GM12878 (cell line): ENCODE results near the gene UBAP1. TPM values are rescaled to one million over a fixed set of nuclear protein-coding genes. Genes with fewer than 3 reads are reported as not detected.

Experiments
- ATAC-seq: fragments of 200-7000 bp; cut with Tn5 transposase; 3 replicates; pipeline ENCODE4 v1.9.1; 2020; ENCODE audit warnings: mild to moderate bottlenecking, moderate library complexity
- BruUV-seq: library from RNA; stranded (reverse); fragments of 400-500 nt; replicated peaks from 2 replicates; lab custom pipeline; 2021; lab: Mats Ljungman, UMichigan
- CTCF ChIA-PET: fragments of 300-600 bp; sonication (Branson Sonifier 250); formaldehyde crosslinking; extraction: SDS; loops from one replicate; lab custom pipeline; 2021; ENCODE audit warnings: inconsistent platforms; lab: Yijun Ruan, JAX
- POLR2A ChIA-PET: fragments of 350-600 bp; formaldehyde crosslinking; extraction: SDS; loops from one replicate; lab custom pipeline; 2021; ENCODE audit warnings: inconsistent platforms; lab: Charles Lee
- RAD21 ChIA-PET: fragments of 300-600 bp; sonication (Branson Sonifier 250); formaldehyde crosslinking; loops from one replicate; lab custom pipeline; 2023; ENCODE audit warnings: antibody characterized with exemption; ENCODE audit not compliant: unreplicated experiment; lab: Charles Lee
- SMC1A ChIA-PET: fragments of 300-600 bp; sonication (Branson Sonifier 250); formaldehyde crosslinking; loops from one replicate; lab custom pipeline; 2023; ENCODE audit not compliant: unreplicated experiment, uncharacterized antibody; lab: Charles Lee
- DNase-seq: peaks from one replicate; pipeline ENCODE4 v3.0.0-alpha.2; 2011; ENCODE audit warnings: low read depth, low spot score
- FAIRE-seq: peaks from 3 replicates; lab custom pipeline; 2011; peaks lifted over from hg19 to GRCh38; lab: Jason Lieb, UNC
- H2AFZ ChIP-seq: 2 replicates; pipeline ENCODE4 v1.6.0; 2011; ENCODE audit warnings: low read depth, low read length, control low read depth; ENCODE audit not compliant: control insufficient read depth
- H3K27ac ChIP-seq: 2 replicates; pipeline ENCODE4 v1.5.1; 2011; ENCODE audit warnings: control low read depth; ENCODE audit not compliant: control insufficient read depth, insufficient read depth
- H3K27me3 ChIP-seq, 2 experiments: replicated peaks in 1 of 2; 2 replicates each; pipeline versions ENCODE4 v1.6.0 to v1.6.1; 2011; ENCODE audit warnings: low read length in 1 of 2; ENCODE audit not compliant: control insufficient read depth in 2 of 2, insufficient read depth in 2 of 2
- H3K36me3 ChIP-seq, 2 experiments: 2 replicates each; pipeline ENCODE4 v1.5.1; 2011; ENCODE audit warnings: low read length in 1 of 2; ENCODE audit not compliant: control insufficient read depth in 2 of 2, insufficient read depth in 2 of 2
- H3K4me1 ChIP-seq: 2 replicates; pipeline ENCODE4 v1.6.1; 2011; ENCODE audit warnings: mild to moderate bottlenecking, low read length, moderate library complexity, mixed read lengths; ENCODE audit not compliant: control insufficient read depth, insufficient read depth
- H3K4me2 ChIP-seq: 2 replicates; pipeline ENCODE4 v1.6.0; 2011; ENCODE audit warnings: control low read depth; ENCODE audit not compliant: control insufficient read depth, insufficient read depth
- H3K4me3 ChIP-seq: fragments of 200-600 bp; sonication (generic); 2 replicates; pipeline ENCODE4 v1.5.1; 2016
- H3K79me2 ChIP-seq: 2 replicates; pipeline ENCODE4 v1.6.0; 2011; ENCODE audit warnings: low read length; ENCODE audit not compliant: control insufficient read depth, insufficient read depth
- H3K9ac ChIP-seq: 2 replicates; pipeline ENCODE4 v1.8.0; 2011; ENCODE audit warnings: low read length, control low read depth, mixed read lengths; ENCODE audit not compliant: control insufficient read depth, insufficient read depth
- H3K9me3 ChIP-seq: replicated peaks from 3 replicates; pipeline ENCODE4 v1.5.1; 2011; ENCODE audit warnings: mild to moderate bottlenecking, low read length; ENCODE audit not compliant: control insufficient read depth, insufficient read depth
- H4K20me1 ChIP-seq: 2 replicates; pipeline ENCODE4 v1.6.0; 2011; ENCODE audit not compliant: control insufficient read depth, insufficient read depth
- ATF2 ChIP-seq: IDR thresholded peaks from 2 replicates; pipeline ENCODE4 v1.6.1; 2012; ENCODE audit warnings: low read length, inconsistent platforms
- BCL11A ChIP-seq: IDR thresholded peaks from 2 replicates; pipeline ENCODE4 v1.6.1; 2011; ENCODE audit warnings: low read depth, low read length
- CBX3 ChIP-seq: fragments of 200-600 bp; sonication (generic); IDR thresholded peaks from 2 replicates; pipeline ENCODE4 v1.6.1; 2016; ENCODE audit warnings: low read depth, borderline replicate concordance
- CHD1 ChIP-seq: IDR thresholded peaks from 2 replicates; pipeline ENCODE4 v1.6.1; 2012; ENCODE audit warnings: low read depth, low read length, improper control_type of control experiment
- CHD2 ChIP-seq: IDR thresholded peaks from 2 replicates; pipeline ENCODE4 v1.6.1; 2011; ENCODE audit warnings: low read depth, low read length, improper control_type of control experiment, borderline replicate concordance
- CREM ChIP-seq: IDR thresholded peaks from 2 replicates; pipeline ENCODE4 v1.6.1; 2014; ENCODE audit warnings: antibody characterized with exemption, low read depth
- FOS ChIP-seq: IDR thresholded peaks from 3 replicates; pipeline ENCODE4 v1.6.1; 2011; ENCODE audit warnings: borderline replicate concordance; ENCODE audit not compliant: insufficient read length; ENCODE audit errors: extremely low read depth
- FOXM1 ChIP-seq: IDR thresholded peaks from 2 replicates; pipeline ENCODE4 v1.6.1; 2012; ENCODE audit warnings: low read depth, mild to moderate bottlenecking, inconsistent platforms, low read length, moderate library complexity
- GABPA ChIP-seq: IDR thresholded peaks from 2 replicates; pipeline ENCODE4 v1.6.1; 2014; ENCODE audit warnings: antibody characterized with exemption, low read depth, mild to moderate bottlenecking, inconsistent platforms
- HSF1 ChIP-seq: fragments of 150-350 bp; IDR thresholded peaks from 2 replicates; pipeline ENCODE4 v1.6.1; 2014; ENCODE audit warnings: mild to moderate bottlenecking, low read depth, low read length
- IRF5 ChIP-seq: fragments of 450-650 bp; IDR thresholded peaks from 2 replicates; pipeline ENCODE4 v1.6.1; 2017; ENCODE audit warnings: borderline replicate concordance
- MYB ChIP-seq: fragments of 150-350 bp; IDR thresholded peaks from 2 replicates; pipeline ENCODE4 v1.6.1; 2014; ENCODE audit warnings: mild to moderate bottlenecking, low read depth, low read length, borderline replicate concordance
- SMC3 ChIP-seq: IDR thresholded peaks from 2 replicates; pipeline ENCODE4 v1.6.1; 2011; ENCODE audit warnings: low read length, improper control_type of control experiment, borderline replicate concordance
- SREBF2 ChIP-seq: IDR thresholded peaks from 2 replicates; pipeline ENCODE4 v1.6.1; 2012; ENCODE audit warnings: mild to moderate bottlenecking, low read length
- SUPT20H ChIP-seq: IDR thresholded peaks from 2 replicates; pipeline ENCODE4 v1.6.1; 2011; ENCODE audit warnings: low read depth, mild to moderate bottlenecking, low read length, moderate library complexity, borderline replicate concordance; ENCODE audit not compliant: control insufficient read depth
- ZBTB40 ChIP-seq: fragments of 450-650 bp; IDR thresholded peaks from 2 replicates; pipeline ENCODE4 v1.6.1; 2016; ENCODE audit warnings: mild to moderate bottlenecking, moderate library complexity, borderline replicate concordance
- ZNF217 ChIP-seq: fragments of 450-650 bp; IDR thresholded peaks from 2 replicates; pipeline ENCODE4 v1.6.1; 2017; ENCODE audit warnings: antibody characterized with exemption, mild to moderate bottlenecking
- ZSCAN29 ChIP-seq: fragments of 450-650 bp; IDR thresholded peaks from 2 replicates; pipeline ENCODE4 v1.6.1; 2017; ENCODE audit warnings: mild to moderate bottlenecking, moderate library complexity
- WGBS: methylation state at CpG from one replicate; pipeline ENCODE4 v1.1.6; 2016; ENCODE audit warnings: low lambda C conversion rate; ENCODE audit not compliant: insufficient replicate concordance, insufficient coverage; ENCODE audit errors: missing lambda C conversion rate; 5-methylcytosine and 5-hydroxymethylcytosine counted together
- in situ Hi-C: fragments of 300-500 bp; cut with MboI; formaldehyde crosslinking; loops from 9 replicates; pipeline ENCODE4 v1.14.3; 2018; ENCODE audit warnings: mixed read lengths
- intact Hi-C: fragments of 100-400 bp; cut with micrococcal nuclease; formaldehyde crosslinking; loops from one replicate; pipeline ENCODE4 v1.14.2; 2022; ENCODE audit not compliant: unreplicated experiment
- polyA plus RNA-seq, 11 experiments: library from polyadenylated mRNA; depleted of rRNA in 4 of 11; unstranded in 6 of 11; stranded (reverse) in 5 of 11; fragments of >200 nt; fragmentation: Nextera tagmentation in 4 of 11; fragmentation: Illumina TruSeq in 1 of 11; extraction: Ambion mirVana in 4 of 11; extraction: Trizol in 1 of 11; gene quantifications; 1 replicate in 1 of 11; 2 replicates in 10 of 11; pipeline versions ENCODE4 v1.2.1 to v1.2.3, GENCODE V29; 2011 to 2016; ENCODE audit warnings: inconsistent platforms in 2 of 11, missing spikeins in 2 of 11, low read depth in 1 of 11
- total RNA-seq, 4 experiments: library from RNA; depleted of rRNA in 3 of 4; stranded (reverse); fragments of >200 nt in 3 of 4; fragmentation: Illumina TruSeq in 1 of 4; extraction: Trizol in 1 of 4; gene quantifications; 2 replicates each; pipeline versions ENCODE4 v1.2.1 to v1.2.3, GENCODE V29; 2013 to 2021

The UBAP1 gene
- total and polyA plus RNA-seq, 10 of the 15 experiments (the other 5 are each of a cell fraction or from before 2014, with no cell fraction given) = 2.1 to 47.9 (median 27.2) TPM

GRCh38 chr9:34276772-34277171 lies 97.9 kb downstream of the UBAP1 start:
- SMC1A ChIA-PET = no interaction called here

More at GRCh38 chr9:34276772-34277171, 97.9 kb downstream of the UBAP1 start:
- RAD21 ChIA-PET = no interaction called here
- Histone ChIP-seq H3K4me1 (no peaks in the 10 kb centered on the region), H4K20me1 (no peaks in the 10 kb centered on the region), H3K36me3 (no peaks in the 10 kb centered on the region), H3K27me3 (no peaks in the 10 kb centered on the region), H3K9ac (no peak overlapping the region), H3K4me2 (no peak overlapping the region), H3K79me2 (no peaks in the 10 kb centered on the region), H2AFZ (no peak overlapping the region), H3K27ac (no peak overlapping the region)
- ATAC-seq (no peak), FAIRE-seq (no peak)
- WGBS = 100% methylated on average over 3 of the region's 3 CpGs
- intact Hi-C loops = no loop called here
- no peak for TF ChIP-seq CREM
- TF ChIP-seq ZSCAN29 = no peak
- no peak for TF ChIP-seq BCL11A
- TF ChIP-seq FOS = no peak
- TF ChIP-seq SUPT20H = no peak
- no peak for TF ChIP-seq ZBTB40
- no peak for TF ChIP-seq SMC3
- no peak for TF ChIP-seq CBX3
- TF ChIP-seq GABPA = no peak
- TF ChIP-seq CHD1 = no peak
- no peak for TF ChIP-seq FOXM1
- TF ChIP-seq IRF5 = no peak
- TF ChIP-seq HSF1 = no peak
- TF ChIP-seq SREBF2 = no peak
- no peak for TF ChIP-seq MYB
- no peak for TF ChIP-seq ZNF217
- TF ChIP-seq ATF2 = no peak
- no peak for TF ChIP-seq CHD2
- TF ChIP-seq, all 136 proteins: peak for 0
- CTCF ChIA-PET = no interaction called here
- Histone ChIP-seq H3K4me3 (no peak overlapping the region), H3K9me3 (no peaks in the 10 kb centered on the region)
- no peak for DNase-seq
- no TSS peak for BruUV-seq
- in situ Hi-C loops = no loop called here
- POLR2A ChIA-PET = no interaction called here
